ENCODE data around the gene CDK9.

DNA sequence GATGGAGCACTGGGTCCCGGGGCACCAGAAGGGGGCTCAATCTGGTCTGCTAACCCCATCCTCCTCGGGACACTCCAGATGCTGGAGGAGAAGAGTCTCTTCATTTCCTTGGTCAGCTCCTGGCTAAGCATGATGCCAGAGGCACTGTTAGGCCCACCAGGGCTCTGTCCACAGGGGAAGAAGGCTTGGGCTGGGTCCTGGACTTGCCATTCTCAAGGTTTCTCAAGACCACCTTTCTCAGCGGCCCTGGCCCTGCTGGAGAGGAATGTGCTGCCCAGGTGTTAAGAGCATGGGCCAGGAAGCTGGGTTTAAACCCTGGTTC is 15.3 kb upstream of the CDK9 start:
- TF ChIP-seq CTCF (IDR thresholded peaks at IDR 0.05; ENCODE audit: low read depth, low read length) (no peak), EZH2phosphoT487 (IDR thresholded peaks at IDR 0.05; ENCODE audit: low read depth) (no peak)
